ENCODE data around the gene PLA2G4E.

Gene PLA2G4E

DNA sequence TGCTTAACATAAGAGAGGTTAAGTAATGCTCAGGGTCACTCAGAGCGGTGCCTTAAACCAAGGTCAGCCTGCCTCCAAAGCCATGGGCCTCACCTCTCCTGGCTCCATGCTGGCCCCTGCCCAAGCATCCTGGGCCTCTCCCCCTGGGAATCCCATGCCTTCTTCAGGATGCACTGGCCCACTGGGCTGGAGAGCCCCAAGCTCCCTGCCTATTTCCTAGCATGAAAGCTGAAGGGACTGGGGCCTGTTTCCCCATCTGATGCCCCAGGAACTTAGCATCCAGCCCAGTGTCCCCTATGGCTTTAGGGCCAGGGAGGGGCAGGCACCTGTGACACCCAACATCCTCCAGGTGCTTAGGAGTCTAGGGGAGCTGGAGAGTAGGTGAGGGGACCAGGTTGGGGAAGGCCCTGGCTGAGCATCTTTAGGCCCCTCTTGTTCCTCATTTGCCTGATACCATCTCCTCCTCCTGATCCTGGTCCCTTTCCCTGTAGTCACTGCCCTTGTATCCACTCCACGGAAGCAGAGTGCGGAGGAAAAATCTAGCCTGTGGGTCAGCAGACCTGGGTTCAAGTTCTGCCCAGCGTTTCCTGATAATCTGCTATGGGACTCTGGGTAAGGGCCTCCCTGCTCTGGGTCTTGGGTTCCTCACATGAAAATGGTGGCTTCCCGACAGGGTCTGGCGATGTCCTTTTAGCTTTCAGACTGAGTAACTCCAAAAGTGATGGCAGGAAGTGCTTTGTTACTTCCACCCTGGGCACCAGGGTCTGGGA, 77.1 kb downstream of the PLA2G4E start:
- Histone ChIP-seq H3K36me3 (ENCODE audit: control insufficient read depth, insufficient read depth, low read length) (peaks cover 8% of the 10 kb centered on the region; the same call in 1 of the 2 replicates), H3K4me1 (ENCODE audit: control insufficient read depth, insufficient read depth, low read length) (no peaks in the 10 kb centered on the region), H3K4me3 (ENCODE audit: low read length) (no peak overlapping the region), H3K9me3 (ENCODE audit: control insufficient read depth, insufficient read depth, low read length) (no peaks in the 10 kb centered on the region), H3K27me3 (ENCODE audit: control insufficient read depth, insufficient read depth, low read length) (no peaks in the 10 kb centered on the region), H3K27ac (ENCODE audit: low read length) (no peak overlapping the region)
- no peak for DNase-seq (ENCODE audit: low read depth, low spot score)
- WGBS (ENCODE audit: insufficient coverage, insufficient read length): no CpG with 5 or more reads among the region's 6 CpGs

DNA sequence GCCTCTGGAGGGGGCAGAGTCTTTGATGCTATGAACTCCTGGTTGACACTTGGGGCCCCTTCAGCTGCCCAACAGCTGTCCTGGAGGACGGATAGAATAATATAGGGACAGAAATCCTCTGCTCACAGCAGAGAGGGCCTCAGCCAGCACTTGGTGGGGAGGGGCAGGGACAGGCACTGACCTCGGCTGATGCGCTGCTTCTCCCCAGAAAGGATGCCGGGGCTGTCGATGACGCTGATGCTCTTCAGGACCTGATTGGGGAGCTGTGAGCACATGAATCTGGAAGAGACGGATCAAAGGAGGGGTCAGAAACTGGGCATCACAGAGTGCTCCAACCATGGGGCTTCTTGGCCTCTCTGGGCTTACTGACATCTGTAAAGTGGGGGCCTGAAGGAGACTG, 78.0 kb downstream of the PLA2G4E start:
- Histone ChIP-seq H3K27me3 (ENCODE audit: control insufficient read depth, insufficient read depth, low read length) (no peaks in the 10 kb centered on the region), H3K4me3 (ENCODE audit: low read length) (no peak overlapping the region), H3K27ac (ENCODE audit: low read length) (no peak overlapping the region), H3K4me1 (ENCODE audit: control insufficient read depth, insufficient read depth, low read length) (no peaks in the 10 kb centered on the region), H3K36me3 (ENCODE audit: control insufficient read depth, insufficient read depth, low read length) (peaks cover 8% of the 10 kb centered on the region; the same call in 1 of the 2 replicates), H3K9me3 (ENCODE audit: control insufficient read depth, insufficient read depth, low read length) (no peaks in the 10 kb centered on the region)
- no peak for DNase-seq (ENCODE audit: low read depth, low spot score)
- no CpG with 5 or more reads among the region's 7 CpGs for WGBS (ENCODE audit: insufficient coverage, insufficient read length)

DNA sequence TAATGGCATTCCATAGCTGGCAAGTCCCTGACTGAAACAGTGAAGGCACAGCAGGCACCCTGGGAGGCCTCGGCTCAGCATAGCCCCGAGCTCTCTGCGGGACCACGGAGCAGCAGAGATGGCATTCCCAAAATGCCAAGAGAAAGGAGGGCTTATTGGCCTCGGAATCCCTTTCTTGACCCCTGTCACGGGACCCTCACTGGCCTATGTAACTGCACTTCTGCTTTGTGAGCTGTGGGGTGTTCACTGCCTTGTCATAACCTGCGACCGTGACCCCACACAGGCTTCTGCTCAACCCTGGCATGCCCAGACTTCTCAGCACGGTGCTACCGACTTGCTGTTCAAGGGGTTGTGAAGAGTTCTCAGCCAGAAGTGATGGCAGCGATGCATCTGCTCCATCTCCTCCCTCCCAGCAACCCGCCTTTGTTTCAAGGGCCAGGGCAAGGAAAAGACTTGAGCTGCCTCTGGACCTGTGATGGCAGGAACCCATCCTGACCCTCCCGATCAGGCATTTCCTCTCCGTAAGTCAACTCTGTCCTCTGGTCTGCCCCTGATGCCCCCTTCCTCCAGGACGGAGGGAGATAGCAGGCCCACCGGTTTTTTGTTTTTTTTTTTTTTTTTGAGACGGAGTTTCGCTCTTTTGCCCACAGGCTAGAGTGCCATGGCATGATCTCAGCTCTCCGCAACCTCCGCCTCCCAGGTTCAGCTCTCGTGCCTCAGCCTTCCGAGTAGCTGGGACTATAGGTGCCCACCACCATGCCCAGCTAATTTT, 79.0 kb downstream of the PLA2G4E start:
- DNase-seq (ENCODE audit: low read depth, low spot score): no peak
- WGBS (ENCODE audit: insufficient coverage, insufficient read length): no CpG with 5 or more reads among the region's 22 CpGs
- Histone ChIP-seq H3K9me3 (ENCODE audit: control insufficient read depth, insufficient read depth, low read length) (no peaks in the 10 kb centered on the region), H3K4me1 (ENCODE audit: control insufficient read depth, insufficient read depth, low read length) (no peaks in the 10 kb centered on the region), H3K27ac (ENCODE audit: low read length) (no peak overlapping the region), H3K4me3 (ENCODE audit: low read length) (no peak overlapping the region), H3K27me3 (ENCODE audit: control insufficient read depth, insufficient read depth, low read length) (no peaks in the 10 kb centered on the region), H3K36me3 (ENCODE audit: control insufficient read depth, insufficient read depth, low read length) (peaks cover 8% of the 10 kb centered on the region; the same call in 1 of the 2 replicates)

DNA sequence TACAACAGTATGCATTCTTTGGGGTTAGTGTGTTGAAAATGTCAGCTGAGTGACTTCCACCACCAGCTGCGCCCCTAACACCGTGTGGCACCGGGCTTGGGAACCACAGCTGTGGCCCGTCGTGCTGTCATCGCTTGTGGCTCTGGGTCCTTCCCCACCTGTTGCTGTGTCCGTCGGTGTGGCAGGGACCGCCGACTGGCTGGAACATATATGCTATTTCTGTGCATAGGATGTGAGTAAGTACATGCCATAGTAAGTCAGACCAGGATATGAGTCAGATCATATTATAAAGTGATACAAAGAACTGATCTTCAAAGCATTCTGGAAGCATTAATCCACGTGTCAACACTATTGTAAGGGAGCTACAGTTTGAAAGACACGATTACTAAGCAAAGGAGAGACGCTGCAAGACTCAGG, 80.4 kb downstream of the PLA2G4E start:
- Histone ChIP-seq H3K4me3 (ENCODE audit: low read length) (no peak overlapping the region), H3K4me1 (ENCODE audit: control insufficient read depth, insufficient read depth, low read length) (no peaks in the 10 kb centered on the region), H3K27ac (ENCODE audit: low read length) (no peak overlapping the region), H3K27me3 (ENCODE audit: control insufficient read depth, insufficient read depth, low read length) (no peaks in the 10 kb centered on the region), H3K9me3 (ENCODE audit: control insufficient read depth, insufficient read depth, low read length) (no peaks in the 10 kb centered on the region), H3K36me3 (ENCODE audit: control insufficient read depth, insufficient read depth, low read length) (peaks cover 6% of the 10 kb centered on the region; the same call in 1 of the 2 replicates)
- no peak for DNase-seq (ENCODE audit: low read depth, low spot score)
- no CpG with 5 or more reads among the region's 13 CpGs for WGBS (ENCODE audit: insufficient coverage, insufficient read length)

DNA sequence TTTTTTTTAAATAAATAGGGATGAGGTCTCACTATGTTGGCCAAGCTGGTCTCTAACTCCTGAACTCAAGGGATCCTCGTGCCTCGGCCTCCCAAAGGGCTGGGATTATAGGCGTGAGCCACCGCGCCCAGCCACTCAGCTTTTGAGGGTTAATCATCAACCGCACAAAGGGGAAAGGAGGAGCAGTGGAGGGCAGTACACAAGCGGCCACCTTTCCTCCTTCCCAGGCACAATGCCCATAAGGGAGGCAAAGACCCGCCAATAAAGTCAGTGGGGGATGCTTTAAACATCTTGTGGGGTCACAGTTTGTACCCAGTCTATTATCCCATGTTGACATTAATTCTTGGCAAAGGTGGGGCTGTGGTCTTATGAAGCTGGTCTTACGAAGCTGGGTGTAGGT, 80.9 kb downstream of the PLA2G4E start:
- Histone ChIP-seq H3K9me3 (ENCODE audit: control insufficient read depth, insufficient read depth, low read length) (no peaks in the 10 kb centered on the region), H3K36me3 (ENCODE audit: control insufficient read depth, insufficient read depth, low read length) (peaks cover 6% of the 10 kb centered on the region; the same call in 1 of the 2 replicates), H3K4me1 (ENCODE audit: control insufficient read depth, insufficient read depth, low read length) (peaks cover 1% of the 10 kb centered on the region; the same call in 1 of the 2 replicates), H3K27me3 (ENCODE audit: control insufficient read depth, insufficient read depth, low read length) (no peaks in the 10 kb centered on the region), H3K27ac (ENCODE audit: low read length) (no peak overlapping the region), H3K4me3 (ENCODE audit: low read length) (no peak overlapping the region)
- no peak for DNase-seq (ENCODE audit: low read depth, low spot score)
- WGBS (ENCODE audit: insufficient coverage, insufficient read length): no CpG with 5 or more reads among the region's 9 CpGs

DNA sequence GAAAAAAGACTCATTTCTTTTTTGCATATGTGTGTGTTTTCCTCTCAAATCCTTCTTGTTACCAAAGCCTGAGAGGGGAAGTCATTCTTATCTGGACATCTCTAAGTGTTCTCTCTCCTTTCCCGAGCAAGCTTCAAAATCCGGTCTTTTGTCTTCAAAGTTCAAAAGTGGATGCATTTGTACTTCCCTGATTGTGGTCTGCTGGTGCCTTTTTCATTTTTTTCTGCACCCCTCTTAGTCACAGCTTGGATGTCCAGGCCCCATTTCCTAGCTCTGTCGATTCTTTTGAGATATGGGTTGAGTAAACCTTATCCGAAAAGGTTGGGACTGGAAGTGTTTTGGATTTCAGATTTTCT, 83.3 kb downstream of the PLA2G4E start:
- WGBS (ENCODE audit: insufficient coverage, insufficient read length): no CpG with 5 or more reads among the region's 4 CpGs
- Histone ChIP-seq H3K9me3 (ENCODE audit: control insufficient read depth, insufficient read depth, low read length) (no peaks in the 10 kb centered on the region), H3K27ac (ENCODE audit: low read length) (no peak overlapping the region), H3K27me3 (ENCODE audit: control insufficient read depth, insufficient read depth, low read length) (no peaks in the 10 kb centered on the region), H3K36me3 (ENCODE audit: control insufficient read depth, insufficient read depth, low read length) (peaks cover 6% of the 10 kb centered on the region; the same call in 1 of the 2 replicates), H3K4me1 (ENCODE audit: control insufficient read depth, insufficient read depth, low read length) (peaks cover 4% of the 10 kb centered on the region; the same call in 1 of the 2 replicates), H3K4me3 (ENCODE audit: low read length) (no peak overlapping the region)
- no peak for DNase-seq (ENCODE audit: low read depth, low spot score)

DNA sequence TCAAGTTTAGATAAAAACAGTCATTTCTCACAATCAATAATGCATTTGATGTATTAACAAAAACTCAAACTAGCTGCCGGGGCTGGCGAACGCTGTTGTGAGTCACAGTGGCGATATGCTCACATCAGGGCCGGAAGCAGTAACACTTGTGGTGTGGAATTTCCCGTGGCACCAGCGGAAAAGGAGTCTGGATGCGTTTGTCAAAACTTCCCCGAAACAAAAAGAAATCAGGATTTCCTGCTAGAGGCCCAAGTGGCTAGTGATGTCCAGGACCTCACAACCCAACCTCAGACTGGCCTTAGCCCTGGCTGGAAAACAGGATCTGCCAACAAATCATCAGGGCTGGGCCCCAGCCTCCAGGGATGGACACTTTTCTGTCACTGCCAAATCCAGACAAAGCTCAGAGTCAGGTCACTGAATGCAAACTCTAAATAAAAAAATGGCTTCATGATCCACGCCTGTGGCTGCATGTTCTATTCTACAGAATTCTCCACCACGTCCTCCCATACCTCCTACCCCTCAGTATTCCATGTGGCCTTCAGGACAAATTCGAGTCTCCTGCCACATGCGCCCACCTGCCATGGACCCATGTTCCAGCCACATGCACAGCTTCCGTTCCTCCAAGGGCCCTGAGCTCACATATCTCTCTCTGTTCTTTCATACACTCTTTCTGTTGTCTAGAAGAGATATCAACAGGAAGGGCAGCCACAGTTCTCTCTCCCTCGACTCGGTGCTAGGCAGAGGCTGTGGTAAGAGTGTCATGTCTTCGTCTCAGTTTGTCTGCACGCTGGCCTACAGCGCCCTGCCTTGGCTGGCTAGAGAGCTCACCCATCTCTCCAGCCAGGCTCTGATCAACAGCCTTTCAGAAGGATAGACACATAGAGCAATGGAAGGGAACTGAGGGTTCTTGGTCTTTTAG, 83.9 kb downstream of the PLA2G4E start:
- Histone ChIP-seq H3K27me3 (ENCODE audit: control insufficient read depth, insufficient read depth, low read length) (no peaks in the 10 kb centered on the region), H3K9me3 (ENCODE audit: control insufficient read depth, insufficient read depth, low read length) (no peaks in the 10 kb centered on the region), H3K4me1 (ENCODE audit: control insufficient read depth, insufficient read depth, low read length) (peaks cover 4% of the 10 kb centered on the region; the same call in 1 of the 2 replicates), H3K27ac (ENCODE audit: low read length) (no peak overlapping the region), H3K36me3 (ENCODE audit: control insufficient read depth, insufficient read depth, low read length) (peaks cover 6% of the 10 kb centered on the region; the same call in 1 of the 2 replicates), H3K4me3 (ENCODE audit: low read length) (no peak overlapping the region)
- no peak for DNase-seq (ENCODE audit: low read depth, low spot score)
- WGBS (ENCODE audit: insufficient coverage, insufficient read length): no CpG with 5 or more reads among the region's 19 CpGs

DNA sequence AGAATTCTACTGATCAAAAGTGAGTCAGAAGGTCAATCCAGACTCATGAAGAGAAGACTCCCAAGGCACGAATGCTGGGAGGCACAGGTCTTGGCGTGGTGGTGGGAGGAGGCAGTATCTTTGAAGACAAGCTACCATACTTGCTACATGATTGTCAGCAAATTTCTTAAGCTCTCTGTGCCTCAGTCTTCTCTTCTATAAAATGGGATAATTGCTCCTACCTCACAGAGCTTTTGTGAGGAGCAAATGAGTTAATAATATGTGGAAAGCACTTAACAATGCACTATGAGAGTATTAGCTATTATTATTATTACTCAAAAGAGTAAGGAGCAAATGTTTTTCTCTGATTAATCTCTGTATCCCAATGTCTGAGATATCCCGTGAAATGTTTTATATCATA, 84.7 kb downstream of the PLA2G4E start:
- no peaks in the 10 kb centered on the region for H3K9me3 ChIP-seq (ENCODE audit: control insufficient read depth, insufficient read depth, low read length)
- H3K27ac ChIP-seq (ENCODE audit: low read length): no peak overlapping the region
- no CpG with 5 or more reads among the region's 3 CpGs for WGBS (ENCODE audit: insufficient coverage, insufficient read length)
- no peak for DNase-seq (ENCODE audit: low read depth, low spot score)
- peaks cover 6% of the 10 kb centered on the region; the same call in 1 of the 2 replicates for H3K36me3 ChIP-seq (ENCODE audit: control insufficient read depth, insufficient read depth, low read length)
- no peaks in the 10 kb centered on the region for H3K27me3 ChIP-seq (ENCODE audit: control insufficient read depth, insufficient read depth, low read length)
- H3K4me1 ChIP-seq (ENCODE audit: control insufficient read depth, insufficient read depth, low read length): peaks cover 4% of the 10 kb centered on the region; the same call in 1 of the 2 replicates
- H3K4me3 ChIP-seq (ENCODE audit: low read length): no peak overlapping the region

DNA sequence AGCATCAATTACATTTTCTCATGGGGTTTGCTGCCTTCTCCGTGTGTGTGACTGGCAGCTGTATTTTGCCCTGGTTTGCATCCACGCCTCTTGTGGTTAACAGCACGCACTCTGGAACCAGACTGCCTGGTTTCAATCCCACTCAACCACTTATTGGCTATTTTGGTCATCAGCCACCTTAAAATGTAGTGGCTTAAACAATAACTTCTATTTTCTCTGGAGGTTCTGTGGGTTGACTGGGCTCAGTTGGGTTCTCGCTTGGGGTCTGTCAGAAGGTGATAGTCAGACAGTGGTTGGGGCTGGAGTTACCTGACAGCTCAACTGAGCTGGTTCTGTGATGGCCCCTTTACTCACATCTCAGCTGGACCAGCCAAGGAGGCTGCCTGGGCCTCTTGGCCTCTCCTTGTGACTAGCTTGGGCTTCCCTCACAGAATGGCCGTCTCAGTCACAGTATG, 85.2 kb downstream of the PLA2G4E start:
- Histone ChIP-seq H3K36me3 (ENCODE audit: control insufficient read depth, insufficient read depth, low read length) (peaks cover 6% of the 10 kb centered on the region; the same call in 1 of the 2 replicates), H3K9me3 (ENCODE audit: control insufficient read depth, insufficient read depth, low read length) (no peaks in the 10 kb centered on the region), H3K27me3 (ENCODE audit: control insufficient read depth, insufficient read depth, low read length) (no peaks in the 10 kb centered on the region), H3K4me1 (ENCODE audit: control insufficient read depth, insufficient read depth, low read length) (peaks cover 4% of the 10 kb centered on the region; the same call in 1 of the 2 replicates), H3K4me3 (ENCODE audit: low read length) (no peak overlapping the region), H3K27ac (ENCODE audit: low read length) (no peak overlapping the region)
- DNase-seq (ENCODE audit: low read depth, low spot score): no peak
- no CpG with 5 or more reads among the region's 5 CpGs for WGBS (ENCODE audit: insufficient coverage, insufficient read length)

DNA sequence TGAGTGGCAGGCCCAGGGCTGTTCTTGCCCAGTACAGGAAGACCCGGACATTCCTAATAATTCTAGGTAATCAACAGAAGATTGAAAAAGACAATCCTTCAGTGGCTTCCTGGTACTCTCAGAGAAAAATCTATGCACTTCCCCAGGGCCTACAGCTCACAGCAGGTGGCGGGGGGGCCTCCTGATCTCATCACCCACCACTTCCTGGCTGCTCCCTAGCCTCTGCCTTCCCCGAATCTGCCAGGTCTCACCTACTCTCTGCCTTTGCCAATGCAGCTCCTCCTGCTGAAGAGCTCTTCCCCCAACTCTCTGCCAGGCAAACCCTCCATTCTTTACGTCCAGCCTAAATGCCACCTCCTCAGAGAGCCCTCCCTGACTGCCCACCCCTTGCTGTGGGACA, 86.0 kb downstream of the PLA2G4E start:
- peaks cover 4% of the 10 kb centered on the region; the same call in 1 of the 2 replicates for H3K4me1 ChIP-seq (ENCODE audit: control insufficient read depth, insufficient read depth, low read length)
- H3K9me3 ChIP-seq (ENCODE audit: control insufficient read depth, insufficient read depth, low read length): no peaks in the 10 kb centered on the region
- no peaks in the 10 kb centered on the region for H3K27me3 ChIP-seq (ENCODE audit: control insufficient read depth, insufficient read depth, low read length)
- no peak overlapping the region for H3K4me3 ChIP-seq (ENCODE audit: low read length)
- WGBS (ENCODE audit: insufficient coverage, insufficient read length): no CpG with 5 or more reads among the region's 4 CpGs
- no peaks in the 10 kb centered on the region for H3K36me3 ChIP-seq (ENCODE audit: control insufficient read depth, insufficient read depth, low read length)
- no peak overlapping the region for H3K27ac ChIP-seq (ENCODE audit: low read length)
- no peak for DNase-seq (ENCODE audit: low read depth, low spot score)
